ENCODE data around the gene OR4A15.

OR4A15 gene

DNA sequence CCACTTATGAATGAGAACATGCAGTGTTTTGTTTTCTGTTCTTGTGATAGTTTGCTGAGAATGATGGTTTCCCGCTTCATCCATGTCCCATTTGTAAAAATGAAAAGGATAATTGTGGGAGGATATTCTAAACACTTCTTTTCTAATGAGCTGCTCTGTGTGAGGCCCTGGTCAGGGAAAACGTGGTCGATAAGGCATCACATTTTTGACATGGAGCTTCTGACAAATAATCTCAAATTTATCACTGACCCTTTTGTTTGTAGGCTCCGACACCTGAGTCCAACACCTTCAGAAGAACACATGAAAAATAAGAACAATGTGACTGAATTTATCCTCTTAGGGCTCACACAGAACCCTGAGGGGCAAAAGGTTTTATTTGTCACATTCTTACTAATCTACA is at the start of gene OR4A15:
Gene OR4A15, plus strand, starts transcription at position 301 of the 400 bp plus-strand sequence. Its CDS starts 0 bp downstream, at position 301.
- DNase-seq: no peak

DNA sequence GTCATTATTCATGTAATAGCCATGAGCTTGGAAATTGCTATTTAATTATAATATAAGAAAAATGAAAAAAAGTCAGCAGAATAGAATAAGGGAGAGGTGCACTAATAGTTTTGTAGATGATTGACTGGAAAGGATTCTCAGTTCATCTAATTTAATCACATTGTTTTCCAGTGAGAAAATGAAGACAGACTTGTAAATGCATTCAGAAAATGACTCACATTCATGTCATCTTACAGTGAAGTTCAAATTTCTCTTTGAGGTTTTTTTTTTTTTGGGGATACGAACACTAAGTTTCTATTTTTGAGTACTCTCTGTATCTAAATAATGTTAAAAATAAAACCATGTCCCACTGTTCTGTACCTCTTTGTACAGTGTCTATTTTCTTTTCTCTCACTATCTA is 43.3 kb upstream of the OR4A15 start:
- no peak for DNase-seq

DNA sequence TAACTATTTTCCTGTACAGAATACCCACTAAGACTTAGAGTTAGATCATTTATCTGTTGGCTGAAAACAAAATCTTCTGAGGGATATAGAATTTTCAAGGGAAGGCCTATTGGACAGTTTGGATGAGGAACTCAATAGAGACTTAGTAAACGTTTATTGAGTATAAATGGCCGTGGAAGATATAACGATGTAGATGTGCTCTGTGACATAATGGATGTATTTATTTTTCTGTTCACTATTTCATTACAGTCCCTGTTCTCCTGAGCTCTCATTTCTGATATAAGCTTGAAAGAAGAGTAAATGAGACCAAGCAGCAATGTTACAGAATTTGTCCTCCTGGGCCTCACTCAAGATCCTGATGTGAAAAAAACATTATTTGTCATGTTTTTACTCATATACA is 24.9 kb upstream of the OR4A15 start, which contains the start of gene OR4A16:
Gene OR4A16, plus strand, starts transcription at position 301 of the 400 bp plus-strand sequence. Its CDS starts 0 bp downstream, at position 301.
- DNase-seq: no peak

DNA sequence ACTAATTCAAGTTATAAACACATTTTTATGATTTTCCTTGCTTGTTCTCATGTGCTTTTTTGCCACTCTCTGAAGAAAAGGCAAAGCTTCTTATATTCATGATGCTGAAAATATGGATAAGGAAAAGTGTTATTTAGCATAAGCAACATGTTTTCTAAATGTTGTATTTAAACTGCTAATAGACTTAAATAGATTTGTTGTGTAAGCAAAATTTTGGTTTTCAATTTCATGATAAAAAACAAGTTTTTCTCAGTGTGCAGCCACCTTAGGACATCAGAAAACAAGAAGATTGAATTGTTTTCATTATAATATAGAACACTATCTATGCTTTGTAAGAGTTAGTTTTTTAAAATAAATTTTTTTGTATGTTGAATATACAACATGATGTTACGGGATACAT is 22.5 kb upstream of the OR4A15 start:
- no peak for DNase-seq

DNA sequence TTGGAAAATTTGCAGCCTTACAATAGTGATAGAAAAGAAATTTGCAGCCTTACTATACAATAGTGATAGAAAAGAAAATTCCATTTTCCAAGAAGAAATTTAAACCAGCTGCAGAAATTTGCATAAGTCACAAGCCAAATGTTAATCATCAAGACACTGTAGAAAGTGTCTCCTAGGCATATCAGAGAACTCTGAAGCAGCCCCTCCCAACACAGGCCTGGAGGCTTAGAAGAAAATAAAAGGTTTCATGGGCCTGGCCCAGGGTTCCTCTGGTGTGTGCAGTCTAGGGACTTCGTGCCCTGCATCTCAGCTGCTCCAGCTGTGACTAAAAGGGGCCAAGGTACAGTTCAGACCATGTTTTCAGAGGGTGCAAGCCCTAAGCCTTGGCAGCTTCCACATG is 18.7 kb upstream of the OR4A15 start:
- DNase-seq: no peak

DNA sequence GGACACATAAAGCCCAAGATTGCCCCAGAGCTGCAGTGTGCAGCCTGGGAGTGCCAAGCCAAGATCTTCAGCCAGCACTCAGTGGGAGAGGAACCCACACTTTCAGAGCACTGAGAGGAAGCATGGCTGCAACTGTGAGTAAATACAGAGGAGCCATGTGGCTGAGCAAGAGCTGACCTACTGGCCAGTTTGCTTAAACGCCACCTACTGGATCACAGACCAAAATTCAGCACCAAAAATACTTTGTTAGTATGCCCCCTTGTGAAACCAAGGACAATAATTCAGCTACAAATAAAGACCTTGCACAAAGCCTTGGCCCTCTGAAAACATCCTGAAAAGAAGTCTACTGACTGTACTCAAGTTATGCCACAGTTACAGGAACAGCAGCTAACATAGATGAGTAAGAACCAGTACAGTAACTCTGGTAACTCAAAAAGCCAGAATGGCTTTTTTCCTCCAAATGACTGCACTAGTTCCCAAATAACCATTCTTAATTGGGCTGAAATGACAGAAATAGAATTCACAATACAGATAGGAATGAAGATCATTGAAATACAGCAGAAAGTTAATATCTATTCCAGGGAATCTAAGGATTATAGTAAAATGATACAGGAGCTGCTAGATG is 10.1 kb upstream of the OR4A15 start:
- DNase-seq: no peak

DNA sequence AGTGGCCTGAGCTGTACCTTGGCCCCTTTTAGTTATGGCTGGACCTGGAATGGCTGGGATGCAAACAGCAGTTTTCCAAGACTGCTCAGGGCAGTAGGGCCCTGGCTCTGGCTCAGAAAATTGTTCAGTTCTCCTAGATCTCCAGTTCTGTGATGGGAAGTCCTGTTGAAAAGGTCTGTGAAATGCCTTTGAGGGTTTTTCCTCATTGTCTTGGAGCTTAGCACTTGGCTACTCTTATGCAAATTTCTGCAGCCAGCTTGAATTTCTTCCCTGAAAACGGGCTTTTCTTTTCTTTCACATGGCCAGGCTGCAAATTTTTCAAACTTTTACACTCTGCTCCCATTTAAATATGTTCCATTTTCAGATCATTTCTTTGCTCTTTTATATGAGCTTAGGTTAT is 33.2 kb downstream of the OR4A15 start:
- no peak for DNase-seq

Measured in CD4-positive, alpha-beta T cell treated with Interferon gamma for 1 hour (primary cell).